Measurements from ENCODE around the gene RMDN2. TPM values are rescaled to one million over a fixed set of nuclear protein-coding genes. Genes with fewer than 3 reads are reported as not detected.
A peak's percentile ranks its signal among the peaks of the same experiment; 100 is the strongest.

Gene RMDN2
- total RNA-seq (2022) (4.3 and 4.4 TPM in 2 replicates), Bru-seq, nascent RNA (percentile 48 among the genes with signal in this experiment), BruChase-seq, experiment 1, labeled RNA remaining after a 2-hour chase (percentile 46 among the genes with signal in this experiment), BruChase-seq, experiment 2, labeled RNA remaining after a 6-hour chase (percentile 40 among the genes with signal in this experiment)
- long read RNA-seq, partial matches to known transcripts: 0 of 5 reads
- long read RNA-seq, other reads (novel, unspliced or antisense): 3 of 5 reads

- DNase-seq: peak; percentile 98 to 99
- H3K9me3 Mint-ChIP-seq (ENCODE audit: unreplicated experiment): no peaks in the 10 kb centered on the region
- H3K36me3 Mint-ChIP-seq (ENCODE audit: insufficient read depth, unreplicated experiment): peaks cover 13% of the 10 kb centered on the region
- Histone ChIP-seq H3K9me3 (no peaks in the 10 kb centered on the region), H3K4me1 (peaks cover 25% of the 10 kb centered on the region), H3K36me3 (ENCODE audit: control insufficient read depth, insufficient read depth, low read length) (no peaks in the 10 kb centered on the region), H3K4me3 (ENCODE audit: low read depth, low read length) (peak within 1 kb of the TSS; percentile 87), H3K27me3 (replicated peaks; ENCODE audit: control insufficient read depth, insufficient read depth, low read length) (no peaks in the 10 kb centered on the region)
- ChIA-PET CTCF (interaction anchor here (0.6 kb wide), 1 partner anchor 349 kb away, joined by 3 read pairs; no protein-coding TSS in a partner anchor), POLR2A (interaction anchor here (0.6 kb wide), 1 partner anchor 236 kb away, joined by 3 read pairs; no protein-coding TSS in a partner anchor)
- no peaks in the 10 kb centered on the region for H3K27me3 Mint-ChIP-seq (ENCODE audit: insufficient read depth, unreplicated experiment)
- H3K27ac Mint-ChIP-seq (ENCODE audit: unreplicated experiment): peak within 1 kb of the TSS; percentile 84
- peak within 1 kb of the TSS; percentile 95 for H3K4me3 Mint-ChIP-seq (ENCODE audit: unreplicated experiment)
- TSS peak; percentile 73 for BruUV-seq (replicated peaks)
- H3K4me1 Mint-ChIP-seq (ENCODE audit: low read depth, unreplicated experiment): peaks cover 9% of the 10 kb centered on the region
- TF ChIP-seq CTCF (IDR thresholded peaks at IDR 0.05; ENCODE audit: insufficient read depth in 1 of 2, low read depth in 1 of 2, low read length in 1 of 2, severe bottlenecking in 1 of 2, unreplicated experiment in 1 of 2): no peak
- intact Hi-C loops (cut with micrococcal nuclease; ENCODE audit: unreplicated experiment): loop anchor here (1.0 to 10.0 kb wide), 2 partner anchors 28 to 190 kb away; no protein-coding TSS in a partner anchor
These were observed at the start of gene RMDN2 for GRCh38 chr2:37925063-37925897. RMDN2 (plus strand) TSS chr2:37925287; CDS start chr2:37929278, 3,991 bp downstream.

GRCh38 chr2:37875403-37875906, 49.6 kb upstream of the RMDN2 start:
- BruUV-seq (replicated peaks): no TSS peak
- CTCF ChIA-PET: interaction anchor here (2.3 to 4.9 kb wide), 3 partner anchors 43 to 479 kb away, joined by 6 to 94 read pairs (median 7); no protein-coding TSS in a partner anchor
- intact Hi-C loops (cut with micrococcal nuclease; ENCODE audit: unreplicated experiment): loop anchor here (5.0 kb wide), 1 partner anchor 218 kb away; no protein-coding TSS in a partner anchor

More at GRCh38 chr2:37875403-37875906, 49.6 kb upstream of the RMDN2 start:
- H3K4me3 ChIP-seq (ENCODE audit: low read depth, low read length): no peak overlapping the region
- H3K4me3 Mint-ChIP-seq (ENCODE audit: unreplicated experiment): no peak overlapping the region
- POLR2A ChIA-PET: no interaction called here
- no peak for TF ChIP-seq CTCF (IDR thresholded peaks at IDR 0.05; ENCODE audit: insufficient read depth in 1 of 2, low read depth in 1 of 2, low read length in 1 of 2, severe bottlenecking in 1 of 2, unreplicated experiment in 1 of 2)
- no peaks in the 10 kb centered on the region for H3K27me3 Mint-ChIP-seq (ENCODE audit: insufficient read depth, unreplicated experiment)
- no peaks in the 10 kb centered on the region for H3K27me3 ChIP-seq (replicated peaks; ENCODE audit: control insufficient read depth, insufficient read depth, low read length)
- H3K9me3 Mint-ChIP-seq (ENCODE audit: unreplicated experiment): no peaks in the 10 kb centered on the region
- no peaks in the 10 kb centered on the region for H3K36me3 Mint-ChIP-seq (ENCODE audit: insufficient read depth, unreplicated experiment)
- H3K27ac Mint-ChIP-seq (ENCODE audit: unreplicated experiment): no peak overlapping the region
- H3K9me3 ChIP-seq: no peaks in the 10 kb centered on the region
- DNase-seq: no peak
- H3K36me3 ChIP-seq (ENCODE audit: control insufficient read depth, insufficient read depth, low read length): no peaks in the 10 kb centered on the region
- H3K4me1 Mint-ChIP-seq (ENCODE audit: low read depth, unreplicated experiment): peaks cover 9% of the 10 kb centered on the region
- no peaks in the 10 kb centered on the region; the same call in 1 of the 2 replicates for H3K4me1 ChIP-seq

All from Caco-2 (cell line).